Measurements from ENCODE around the gene SLC15A1. TPM values are rescaled to one million over a fixed set of nuclear protein-coding genes. Genes with fewer than 3 reads are reported as not detected.

SLC15A1 gene
- polyA plus RNA-seq, 2 of the 4 experiments (the other 2 are of a cell fraction) = 0.04 to 0.09 TPM

- ATAC-seq (no peak), DNase-seq (ENCODE audit: low read depth in 1 of 2, low spot score in 1 of 2) (no peak), FAIRE-seq (no peak)
- WGBS (ENCODE audit: missing lambda C conversion rate) = 86% methylated on average over 7 of the region's 7 CpGs
- no peak for TF ChIP-seq BCL3 (IDR thresholded peaks at IDR 0.05)
- no peak for TF ChIP-seq CHD4 (IDR thresholded peaks at IDR 0.05; ENCODE audit: borderline replicate concordance)
- TF ChIP-seq USF2 (IDR thresholded peaks at IDR 0.05) = no peak
- TF ChIP-seq CEBPB (IDR thresholded peaks at IDR 0.05) = no peak
- TF ChIP-seq MAZ (IDR thresholded peaks at IDR 0.05; ENCODE audit: borderline replicate concordance, low read depth, low read length) = no peak
- TF ChIP-seq RFX5 (IDR thresholded peaks at IDR 0.05) = no peak
- no peak for TF ChIP-seq HES2 (IDR thresholded peaks at IDR 0.05)
- TF ChIP-seq HOXA7 (CRISPR knock-in tag; IDR thresholded peaks at IDR 0.05) = no peak
- no peak for TF ChIP-seq ZNF302 (CRISPR knock-in tag; IDR thresholded peaks at IDR 0.05)
- TF ChIP-seq SMC3 (IDR thresholded peaks at IDR 0.05) = no peak
- no peak for TF ChIP-seq MAFK (IDR thresholded peaks at IDR 0.05; ENCODE audit: partially characterized antibody)
- no peak for TF ChIP-seq JUNB (IDR thresholded peaks at IDR 0.05)
- Histone ChIP-seq H3K4me3 (no peak overlapping the region), H3K4me2 (peak overlapping the region; percentile 53; the same call in 2 of the 3 replicates), H3K9me3 (no peaks in the 10 kb centered on the region), H3K27ac (peak overlapping the region in 1 of 2 experiments; percentile 24; a peak in 1 of 6 replicates), H3K4me1 (peaks cover 14% of the 10 kb centered on the region; the same call in 1 of the 3 replicates)
- POLR2A ChIA-PET = no interaction called here
- CTCF ChIA-PET = no interaction called here
Observed at GRCh38 chr13:98707281-98707999, 45.0 kb downstream of the SLC15A1 start.

- ATAC-seq (peak; percentile 59 to 74; a peak in 4 of 6 replicates), FAIRE-seq (peak; percentile 18), DNase-seq (ENCODE audit: low read depth in 1 of 2, low spot score in 1 of 2) (peak; percentile 17 to 40)
- H3K4me1 ChIP-seq = peaks cover 14% of the 10 kb centered on the region; the same call in 1 of the 3 replicates
- H3K4me2 ChIP-seq = peak overlapping the region; percentile 53
- WGBS (ENCODE audit: missing lambda C conversion rate) = 16% methylated on average over 12 of the region's 12 CpGs
- ChIA-PET CTCF (no interaction called here), POLR2A (no interaction called here)
- peak overlapping the region in 1 of 2 experiments; percentile 24; a peak in 1 of 6 replicates for H3K27ac ChIP-seq
- no peak overlapping the region for H3K4me3 ChIP-seq
- TF ChIP-seq CEBPB (IDR thresholded peaks at IDR 0.05) (no peak), GATA3 (IDR thresholded peaks at IDR 0.05; ENCODE audit: borderline replicate concordance) (peak; percentile 27; the same call in 1 of the 2 replicates), HDAC2 (IDR thresholded peaks at IDR 0.05) (no peak), PHF8 (IDR thresholded peaks at IDR 0.05; ENCODE audit: borderline replicate concordance, low read depth) (no peak), FOSL2 (IDR thresholded peaks at IDR 0.05) (0 out of 2 replicates have a peak, but pooled peaks have one; percentile 27), FOSL2 (CRISPR knock-in tag; IDR thresholded peaks at IDR 0.05) (no peak)
- H3K9me3 ChIP-seq = no peaks in the 10 kb centered on the region
Observed at GRCh38 chr13:98706446-98707110, 45.9 kb downstream of the SLC15A1 start.

- CTCF ChIA-PET = interaction anchor here (1.1 kb wide), 1 partner anchor 45 kb away, joined by 3 read pairs; no protein-coding TSS in a partner anchor
- 77% methylated on average over 4 of the region's 4 CpGs for WGBS (ENCODE audit: missing lambda C conversion rate)
Observed at GRCh38 chr13:98697791-98698190, 54.7 kb downstream of the SLC15A1 start.

More at GRCh38 chr13:98697791-98698190, 54.7 kb downstream of the SLC15A1 start:
- no peak for FAIRE-seq
- Histone ChIP-seq H3K4me3 (no peak overlapping the region), H3K4me1 (no peaks in the 10 kb centered on the region), H3K9me3 (no peaks in the 10 kb centered on the region), H3K27ac (no peak overlapping the region), H3K4me2 (no peak overlapping the region)
- no peak for TF ChIP-seq JUN (IDR thresholded peaks at IDR 0.05)
- no peak for TF ChIP-seq ATOH8 (CRISPR knock-in tag; IDR thresholded peaks at IDR 0.05; ENCODE audit: low read depth)
- TF ChIP-seq MAZ (IDR thresholded peaks at IDR 0.05; ENCODE audit: borderline replicate concordance, low read depth, low read length) = no peak
- no peak for TF ChIP-seq HEYL (CRISPR knock-in tag; IDR thresholded peaks at IDR 0.05)
- no peak for TF ChIP-seq ZFP36 (IDR thresholded peaks at IDR 0.05; ENCODE audit: borderline replicate concordance, partially characterized antibody)
- TF ChIP-seq BHLHE40 (IDR thresholded peaks at IDR 0.05; ENCODE audit: low read depth, low read length) = no peak
- TF ChIP-seq RAD21 (conservative IDR thresholded peaks at IDR 0.05 in 1 of 2, IDR thresholded peaks at IDR 0.05 in 1 of 2) = no peak
- no peak for TF ChIP-seq REST (IDR thresholded peaks at IDR 0.05)
- no peak for TF ChIP-seq CHD2 (IDR thresholded peaks at IDR 0.05; ENCODE audit: low read length, partially characterized antibody)
- no peak for TF ChIP-seq CBX2 (IDR thresholded peaks at IDR 0.05; ENCODE audit: borderline replicate concordance, low read depth)
- POLR2A ChIA-PET = no interaction called here
- DNase-seq (ENCODE audit: low read depth in 1 of 2, low spot score in 1 of 2) = no peak
- no peak for ATAC-seq

Data from A549 (cell line).